HS-5 (cell line): ENCODE measurements around the gene EHD1.

Experiments
- DNase-seq: peaks from one replicate; pipeline ENCODE4 v3.0.0-alpha.2; 2012; ENCODE audit warnings: low read depth

The EHD1 gene

DNA sequence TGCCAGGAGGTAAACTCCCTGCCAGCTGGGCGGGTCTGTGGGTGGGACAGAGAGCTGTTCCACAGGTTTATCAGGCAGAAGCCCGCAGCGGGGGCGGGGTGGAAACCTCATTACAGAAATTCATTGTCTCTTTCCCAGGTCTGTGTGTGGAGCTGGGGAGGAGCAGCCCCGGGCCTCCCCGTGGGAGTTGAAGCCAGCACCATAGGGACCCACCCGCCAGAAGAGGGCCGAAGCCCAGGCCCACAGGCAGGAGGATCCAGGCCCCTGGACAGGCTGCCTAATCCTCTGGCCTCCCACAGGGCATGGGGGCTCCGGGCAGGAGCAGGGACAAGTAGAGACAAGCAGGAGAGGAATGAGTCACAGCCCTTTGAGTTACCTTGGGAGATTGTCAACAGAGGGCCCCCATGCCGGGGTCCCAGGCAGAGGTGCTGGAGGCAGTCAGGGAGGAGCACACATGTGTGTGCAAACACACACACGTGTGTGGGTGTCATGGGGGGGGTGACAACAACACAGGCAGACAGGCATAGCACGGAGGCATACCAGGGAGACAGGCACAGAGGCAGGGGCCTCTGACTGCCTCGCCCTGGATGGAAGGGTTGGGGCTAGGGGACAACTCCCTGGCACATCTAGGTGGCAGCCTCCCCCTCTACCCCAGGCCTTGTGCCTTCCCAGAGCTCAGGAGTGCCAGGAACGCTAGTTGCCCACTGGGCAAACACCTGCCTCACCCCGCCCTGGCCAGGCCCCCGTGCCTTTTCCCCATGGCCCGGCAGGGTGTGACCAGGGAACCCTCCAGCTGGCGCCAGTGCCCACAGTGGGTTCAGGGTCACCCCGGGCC is 35.4 kb downstream of the EHD1 start:
- no peak for DNase-seq

DNA sequence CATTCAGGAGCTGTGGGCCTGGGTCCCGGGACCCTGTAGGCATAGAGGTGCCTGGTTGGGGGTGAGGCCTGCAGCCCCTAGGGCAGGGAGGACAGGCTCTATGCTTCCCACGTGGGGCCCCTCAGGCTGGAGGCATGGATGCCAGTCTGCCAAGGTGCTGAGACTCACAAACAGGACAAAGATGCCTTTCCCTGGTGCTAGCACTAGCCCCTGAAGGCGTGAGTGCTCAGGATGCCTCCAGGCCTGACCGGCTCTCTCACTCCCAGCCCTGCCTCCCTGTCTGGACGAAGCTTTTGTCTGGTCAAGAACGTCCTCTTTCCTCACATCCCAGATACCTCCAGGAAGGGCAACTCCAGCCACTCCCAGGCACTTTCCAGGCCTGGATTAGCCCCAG is 36.1 kb downstream of the EHD1 start:
- no peak for DNase-seq

DNA sequence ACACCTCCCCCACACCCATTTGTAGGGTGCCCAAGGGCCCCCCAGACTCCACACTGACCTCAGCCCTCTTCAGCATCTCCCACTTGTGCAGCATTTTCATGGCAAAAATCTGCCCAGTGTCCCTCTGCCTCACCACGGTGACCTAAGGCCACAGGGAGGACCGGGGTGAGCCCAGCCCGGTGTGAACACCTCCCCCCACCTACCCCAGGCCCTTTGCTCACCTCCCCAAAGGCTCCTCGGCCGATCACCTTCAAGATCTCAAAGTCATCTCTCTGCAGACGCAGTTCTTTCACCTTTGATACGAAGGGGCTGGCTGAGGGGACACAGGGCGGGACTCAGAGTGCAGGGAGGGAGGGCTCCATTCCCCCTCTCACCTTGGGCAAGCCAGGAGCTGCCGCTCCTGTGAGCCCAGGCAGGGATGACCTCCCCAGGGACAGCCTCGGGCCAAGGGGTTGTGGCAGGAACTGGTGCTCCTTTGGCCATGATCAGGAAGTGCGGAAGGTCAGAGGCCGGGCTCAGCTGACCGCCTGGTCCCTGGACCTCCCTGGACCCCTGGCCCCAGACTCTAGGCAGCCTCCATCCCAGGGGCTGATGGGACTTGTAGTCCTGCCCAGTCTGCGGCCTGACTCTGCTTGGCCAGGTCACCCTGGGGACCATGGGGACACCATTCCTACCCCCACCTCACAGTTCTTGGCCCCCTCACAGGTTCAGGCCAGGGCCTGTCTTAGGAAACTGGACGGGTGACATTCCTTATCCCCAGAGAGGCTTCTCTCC is 36.6 kb downstream of the EHD1 start:
- no peak for DNase-seq

DNA sequence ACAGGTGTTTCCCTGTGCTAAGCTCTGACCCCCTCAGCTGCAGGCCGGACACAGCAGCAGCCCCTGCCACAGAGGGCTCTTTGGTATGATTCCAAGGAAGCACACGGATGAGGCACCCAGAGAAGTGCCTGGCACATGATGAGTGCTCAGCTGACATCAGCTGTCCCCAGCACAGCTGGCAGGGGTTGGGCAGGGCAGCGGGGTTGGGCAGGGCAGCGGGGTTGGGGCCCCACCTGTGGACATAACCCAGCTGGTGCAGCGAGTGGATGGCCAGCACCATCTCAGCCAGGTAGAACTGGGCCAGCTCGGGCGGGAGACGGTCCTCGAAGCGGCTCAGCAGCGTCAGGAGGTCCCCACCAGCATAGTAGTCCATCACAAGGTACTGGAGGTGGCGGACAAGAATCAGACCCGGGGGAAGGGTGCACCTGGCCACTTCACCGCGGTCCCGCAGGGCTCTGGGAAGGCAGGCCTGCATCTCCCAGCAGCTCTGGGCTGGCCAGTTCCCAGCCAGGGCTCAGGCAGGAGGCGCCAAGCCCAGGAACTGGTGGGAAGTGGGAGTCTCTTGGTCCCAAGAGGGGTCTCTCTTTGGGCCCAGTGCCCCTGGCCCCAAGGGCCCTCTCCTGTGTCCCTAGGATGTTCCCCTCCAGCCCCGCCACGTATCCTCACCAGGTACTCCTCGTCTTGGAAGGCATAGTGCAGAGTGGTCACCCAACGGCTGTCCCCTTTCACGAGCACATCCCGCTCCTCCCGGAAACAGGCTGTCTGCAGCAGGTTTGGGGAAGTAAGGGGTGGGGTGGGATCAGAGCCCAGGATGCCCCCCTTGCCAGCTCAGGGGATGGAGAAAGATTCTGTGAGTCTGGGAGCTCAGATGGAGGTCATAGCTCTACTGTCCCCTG is 38.3 kb downstream of the EHD1 start:
- DNase-seq: no peak

DNA sequence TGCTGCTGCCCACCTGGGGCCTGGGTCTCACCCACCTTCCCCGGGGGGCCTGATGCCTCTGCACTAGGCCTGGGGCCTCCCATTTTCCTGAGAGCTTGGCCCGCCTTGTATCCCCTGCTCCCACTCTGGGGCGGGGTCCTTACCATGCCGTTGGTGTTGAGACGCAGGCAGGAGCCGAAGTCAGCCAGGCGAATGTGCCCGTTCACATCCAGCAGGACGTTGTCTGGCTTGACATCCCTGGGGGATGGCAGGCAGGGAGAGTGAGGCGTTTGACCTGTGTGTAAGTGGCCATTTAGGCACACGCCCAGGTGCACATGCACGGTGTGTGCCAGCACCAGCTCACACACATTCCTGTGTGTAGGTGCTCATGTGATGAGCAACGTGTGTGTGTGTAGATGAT is 39.1 kb downstream of the EHD1 start:
- no peak for DNase-seq

DNA sequence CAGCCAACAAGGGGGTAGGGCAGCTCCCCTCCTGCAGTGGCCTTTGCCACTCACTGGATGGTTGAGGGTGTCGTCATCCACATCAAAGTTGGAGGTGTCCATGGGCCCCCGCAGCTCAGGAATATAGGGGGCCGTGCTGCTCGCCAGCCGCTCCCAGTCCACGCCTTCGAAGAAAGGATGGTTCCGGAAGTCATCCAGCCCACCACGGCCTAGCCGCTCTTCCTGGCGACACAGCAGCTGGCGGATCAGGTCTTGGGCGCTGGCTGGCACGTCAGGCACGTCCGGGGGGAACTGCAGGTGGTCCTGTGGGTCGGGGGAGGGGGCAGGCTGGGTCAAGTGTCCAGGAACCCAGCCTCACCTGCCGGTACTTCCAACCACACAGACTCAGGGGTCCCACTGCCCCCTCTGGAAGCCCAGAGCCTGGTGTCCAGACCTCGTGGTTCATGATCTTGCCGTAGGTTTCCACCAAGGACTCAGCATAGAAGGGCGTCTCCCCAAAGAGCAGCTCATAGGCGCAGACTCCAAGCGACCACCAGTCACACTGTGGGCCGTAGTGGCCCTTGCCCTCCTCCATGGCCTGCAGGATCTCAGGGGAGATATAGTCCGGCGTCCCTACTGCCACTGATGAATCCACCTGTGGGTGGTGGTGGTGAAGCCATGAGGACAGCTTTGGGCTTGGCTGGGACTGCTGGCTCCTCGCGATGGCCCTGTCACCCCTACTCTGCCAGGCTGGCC is 39.7 kb downstream of the EHD1 start:
- DNase-seq: no peak

DNA sequence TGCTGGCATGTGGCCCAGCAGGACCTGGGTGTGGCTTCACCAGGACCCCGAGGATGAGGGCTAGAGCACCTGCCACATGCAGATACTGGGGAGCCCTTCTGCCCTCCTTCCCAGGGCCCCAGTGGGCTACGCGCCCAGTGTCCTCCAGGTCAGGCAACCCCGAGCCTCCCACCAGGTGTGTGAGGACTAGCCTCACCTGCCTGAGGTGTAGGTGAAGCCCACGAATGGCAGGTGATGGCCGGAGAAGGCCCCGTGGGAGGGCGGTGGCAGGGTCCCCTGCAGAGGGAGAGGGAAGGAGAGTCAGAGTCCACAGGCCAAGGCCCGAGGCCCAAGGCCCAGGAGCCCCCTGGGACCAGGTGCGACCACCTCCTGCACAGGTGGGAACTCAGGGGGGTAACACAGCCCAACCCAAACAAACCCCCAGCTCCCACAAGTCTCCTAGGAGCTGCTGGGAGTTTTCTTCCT is 40.5 kb downstream of the EHD1 start:
- DNase-seq: no peak

DNA sequence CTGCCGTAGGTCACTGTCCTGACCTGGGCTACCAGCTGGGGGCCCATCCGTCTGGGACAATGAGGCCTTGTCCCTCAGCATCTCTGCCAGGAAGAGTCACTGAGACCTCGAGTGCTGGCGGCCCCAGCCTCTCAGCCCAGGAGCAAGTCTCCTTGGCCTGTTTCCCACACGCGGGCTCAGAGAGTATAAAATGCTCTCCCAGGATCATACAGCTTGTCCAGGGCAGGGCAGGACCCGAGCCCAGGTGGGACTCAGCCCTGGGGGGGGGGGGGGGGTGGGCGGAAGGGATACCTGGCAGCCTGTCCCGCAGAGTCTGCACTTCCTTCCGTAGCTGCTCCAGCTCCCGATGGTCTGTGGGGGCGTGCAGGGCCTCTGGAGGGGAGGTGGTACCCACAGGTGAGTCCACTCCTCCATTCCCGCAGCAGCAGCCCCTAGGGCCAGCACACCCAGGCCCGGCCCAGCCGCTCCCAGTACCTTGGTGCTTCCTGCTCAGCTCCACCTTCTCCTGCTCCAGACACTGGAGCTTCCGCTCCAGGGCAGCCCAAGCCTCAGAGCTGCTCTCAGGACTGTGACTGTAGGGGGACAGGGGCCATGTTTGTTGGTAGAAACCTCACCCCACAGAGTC is 41.9 kb downstream of the EHD1 start:
- DNase-seq: no peak

DNA sequence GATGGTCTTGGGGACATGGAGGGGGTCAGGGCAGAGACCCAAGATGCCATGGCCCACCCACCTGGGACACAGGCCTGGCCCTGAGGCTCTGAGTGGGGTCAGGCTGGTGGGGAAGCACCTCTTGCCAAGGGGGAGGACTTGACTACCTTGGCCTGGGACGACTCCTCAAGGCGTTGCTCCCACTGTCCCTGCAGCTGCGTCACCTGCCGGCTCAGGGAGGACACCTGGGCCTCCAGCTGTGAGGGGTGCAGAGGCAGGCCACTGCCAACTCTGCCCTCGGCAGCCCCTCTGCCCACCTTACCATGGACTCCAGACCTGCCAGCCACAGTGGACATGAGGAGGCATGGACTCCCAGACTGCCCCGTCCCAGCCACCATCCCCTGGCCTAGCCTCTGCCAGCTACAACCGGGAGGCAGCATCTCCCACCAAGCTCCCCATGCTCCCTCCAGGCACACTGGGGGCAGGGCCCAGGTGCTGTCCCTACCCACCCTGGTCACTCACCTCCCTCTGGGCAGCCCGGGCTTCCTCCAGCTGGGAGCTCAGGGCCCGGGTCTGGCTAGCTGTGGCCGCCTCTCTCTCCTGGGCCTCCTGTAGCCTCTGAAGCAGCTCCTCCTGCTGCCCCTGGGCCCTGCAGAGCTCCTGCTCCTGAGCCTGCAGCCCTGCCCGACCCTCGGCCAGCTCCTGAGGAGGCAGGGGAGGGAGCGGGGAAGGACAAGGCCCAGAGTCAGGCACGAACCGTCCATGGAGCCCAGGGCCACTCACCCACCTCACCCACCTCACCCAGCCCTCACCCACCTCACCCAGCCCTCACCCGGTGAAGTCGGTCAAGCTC is 42.6 kb downstream of the EHD1 start:
- no peak for DNase-seq

DNA sequence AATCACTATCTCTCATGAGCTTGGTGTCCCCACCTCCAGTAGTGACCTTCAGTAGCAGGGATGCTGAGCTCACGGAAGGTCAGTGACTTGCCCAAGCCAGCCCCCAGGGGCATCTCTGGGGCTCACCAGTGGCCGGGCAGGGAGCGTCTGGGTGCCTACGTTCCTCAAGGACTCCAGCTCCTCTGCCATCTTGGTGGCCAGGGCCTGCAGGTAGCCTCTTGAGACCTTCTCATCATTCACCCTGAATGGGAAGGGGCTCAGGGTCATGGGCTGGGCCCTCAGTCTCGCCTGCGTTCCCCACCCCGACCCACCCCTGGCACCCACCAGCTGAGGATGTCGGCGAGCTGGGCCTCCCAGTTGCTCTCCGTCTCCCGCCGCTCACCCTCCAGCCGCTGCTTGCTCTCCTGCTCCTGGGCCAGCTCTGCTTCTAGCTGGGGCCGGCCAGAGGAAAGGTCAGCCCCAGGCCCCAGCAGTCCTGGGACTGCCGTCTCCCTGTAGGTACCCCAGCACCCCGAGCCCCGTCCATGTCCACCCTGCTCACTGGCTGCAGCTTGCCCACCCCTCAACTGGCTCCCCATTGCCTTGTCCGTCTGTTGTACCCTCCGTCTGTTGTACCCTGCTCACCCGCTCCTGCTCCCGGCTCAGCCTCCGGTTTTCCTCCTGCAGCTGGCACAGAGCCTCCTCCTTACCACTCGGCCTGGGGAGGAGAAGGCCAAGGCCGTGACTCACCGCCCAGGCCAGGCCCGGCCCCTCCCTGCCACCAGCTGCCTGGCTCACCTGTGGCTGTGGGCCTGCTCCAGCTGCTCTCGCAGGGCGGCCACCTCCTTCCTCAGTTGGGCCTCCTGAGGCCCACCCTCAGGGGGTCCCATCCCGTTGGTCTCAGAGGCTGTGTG is 43.5 kb downstream of the EHD1 start:
- peak; percentile 23 for DNase-seq

DNA sequence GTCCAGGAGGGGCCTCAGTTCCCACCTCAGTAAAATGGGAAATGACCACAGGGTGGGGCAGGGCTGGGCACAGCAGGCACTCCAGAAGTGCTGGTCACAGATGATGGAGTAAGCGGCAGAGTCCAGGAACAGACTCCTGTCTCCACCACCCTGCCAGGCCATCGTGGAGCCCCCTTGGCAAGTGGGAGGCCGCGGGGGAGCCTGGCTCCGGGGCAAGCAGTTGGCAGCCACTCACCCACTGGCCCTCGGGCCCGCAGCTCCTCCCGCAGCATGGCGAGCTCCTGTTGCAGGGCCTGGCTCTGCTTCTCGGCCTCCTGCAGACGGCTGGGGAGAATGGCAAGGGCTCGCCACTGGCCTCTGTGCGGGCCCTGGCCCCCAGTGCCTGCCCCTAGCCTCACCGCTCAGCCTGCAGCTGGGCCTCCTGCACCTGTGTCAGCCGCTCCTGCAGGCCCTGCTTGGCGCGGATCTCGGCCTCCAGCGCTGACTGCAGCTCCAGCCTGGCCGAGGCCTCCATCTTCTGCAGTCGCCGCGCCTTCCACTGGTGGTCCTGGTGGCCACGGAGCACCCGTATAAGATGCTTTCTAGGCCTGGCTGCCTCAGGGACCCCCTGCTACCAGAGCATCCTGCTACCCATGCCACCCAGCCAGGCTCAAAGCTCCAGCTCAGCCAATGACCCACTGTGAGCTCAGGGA is 44.2 kb downstream of the EHD1 start:
- DNase-seq: no peak

DNA sequence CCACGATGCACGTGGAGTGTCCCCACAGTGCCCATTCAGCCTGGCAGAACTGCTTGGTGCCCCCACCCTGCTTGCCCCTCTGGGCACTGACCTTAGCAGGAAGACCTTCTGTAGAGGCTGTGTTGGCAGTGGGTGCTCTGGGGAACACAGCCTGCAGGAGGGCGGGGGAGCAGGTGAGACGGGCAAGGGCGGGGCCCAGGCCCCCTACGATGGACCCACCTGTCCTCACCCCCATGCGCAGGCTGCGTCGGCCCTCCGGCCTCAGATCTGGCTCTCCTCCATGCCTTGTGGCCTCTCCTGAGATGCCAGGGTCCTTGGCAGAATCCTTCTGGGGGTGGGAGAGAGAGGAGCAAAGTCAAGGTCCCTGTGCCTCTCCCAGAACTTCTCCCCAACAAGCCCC is 44.9 kb downstream of the EHD1 start:
- no peak for DNase-seq

DNA sequence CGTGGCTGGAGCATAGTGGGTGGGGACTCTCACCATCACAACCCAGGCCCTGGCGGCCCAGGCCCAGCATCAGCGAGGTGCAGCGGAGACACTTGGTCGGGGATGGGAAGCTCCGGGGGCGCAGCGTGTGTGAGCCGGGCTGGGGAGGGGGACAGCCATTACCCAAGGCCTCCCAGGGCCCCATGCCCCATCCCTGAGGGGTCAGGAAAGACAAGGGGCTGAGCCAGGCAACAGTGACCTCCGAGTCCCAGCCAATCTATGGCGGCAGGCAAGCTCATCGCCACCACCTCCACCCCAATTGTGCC is 45.3 kb downstream of the EHD1 start:
- no peak for DNase-seq

DNA sequence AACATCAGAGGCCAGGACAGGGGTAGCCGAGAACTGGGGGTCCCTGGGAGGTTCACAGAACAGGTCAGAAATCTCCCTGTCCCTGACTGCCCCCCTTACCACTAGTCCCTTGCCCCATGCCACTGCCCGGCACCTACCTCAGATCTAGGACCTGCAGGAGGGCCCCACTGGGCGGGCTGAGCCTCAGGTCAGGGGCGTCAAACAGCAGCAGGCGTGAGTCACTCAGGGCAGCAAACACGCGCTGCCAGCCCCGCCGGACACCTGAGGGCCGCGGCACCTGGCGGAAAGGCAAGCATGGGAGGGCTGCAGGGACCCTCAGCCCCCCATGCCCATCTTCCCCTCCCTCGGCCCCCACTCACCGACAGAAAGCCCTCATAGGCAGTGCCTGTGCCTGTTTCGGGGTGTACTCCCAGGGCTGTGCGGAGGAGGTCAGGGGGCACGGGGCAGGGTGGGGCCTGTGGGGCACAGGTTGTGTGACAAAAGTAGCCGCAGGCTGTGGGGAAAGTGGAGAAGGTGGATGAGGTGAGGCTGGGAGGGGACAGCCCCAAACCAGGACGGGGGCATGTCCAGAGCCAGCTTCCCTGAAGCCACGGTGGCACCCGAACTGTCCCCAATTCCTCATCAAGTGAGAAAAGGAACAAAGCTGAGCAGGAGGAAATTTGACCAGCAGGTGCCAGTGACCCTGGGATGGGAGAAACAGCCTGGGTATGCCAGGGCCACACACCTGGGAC is 45.8 kb downstream of the EHD1 start:
- DNase-seq: no peak

DNA sequence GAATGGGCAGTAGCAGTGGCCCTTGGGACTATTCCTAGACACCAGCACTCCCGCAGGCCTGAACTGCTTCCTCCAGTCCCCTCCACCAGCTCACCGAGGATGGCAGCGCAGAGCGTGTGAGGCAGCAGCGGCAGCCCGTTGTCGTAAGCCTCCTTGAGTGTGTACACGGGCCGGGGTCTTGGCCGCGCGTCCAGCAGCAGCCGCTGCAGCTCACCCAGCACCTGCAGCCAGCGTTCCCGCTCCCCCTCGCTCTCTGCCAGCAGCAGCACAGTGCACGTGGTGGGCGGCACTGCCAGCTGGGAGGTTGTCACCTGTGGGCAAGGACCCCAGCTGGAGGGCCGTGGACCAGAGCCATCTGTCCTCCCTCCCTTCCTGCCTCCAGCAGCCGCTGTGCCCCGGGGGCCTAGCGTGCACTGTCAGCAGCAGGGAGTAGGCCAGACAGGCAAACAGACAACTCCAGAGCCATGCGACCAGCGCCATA is 47.0 kb downstream of the EHD1 start:
- DNase-seq: no peak

DNA sequence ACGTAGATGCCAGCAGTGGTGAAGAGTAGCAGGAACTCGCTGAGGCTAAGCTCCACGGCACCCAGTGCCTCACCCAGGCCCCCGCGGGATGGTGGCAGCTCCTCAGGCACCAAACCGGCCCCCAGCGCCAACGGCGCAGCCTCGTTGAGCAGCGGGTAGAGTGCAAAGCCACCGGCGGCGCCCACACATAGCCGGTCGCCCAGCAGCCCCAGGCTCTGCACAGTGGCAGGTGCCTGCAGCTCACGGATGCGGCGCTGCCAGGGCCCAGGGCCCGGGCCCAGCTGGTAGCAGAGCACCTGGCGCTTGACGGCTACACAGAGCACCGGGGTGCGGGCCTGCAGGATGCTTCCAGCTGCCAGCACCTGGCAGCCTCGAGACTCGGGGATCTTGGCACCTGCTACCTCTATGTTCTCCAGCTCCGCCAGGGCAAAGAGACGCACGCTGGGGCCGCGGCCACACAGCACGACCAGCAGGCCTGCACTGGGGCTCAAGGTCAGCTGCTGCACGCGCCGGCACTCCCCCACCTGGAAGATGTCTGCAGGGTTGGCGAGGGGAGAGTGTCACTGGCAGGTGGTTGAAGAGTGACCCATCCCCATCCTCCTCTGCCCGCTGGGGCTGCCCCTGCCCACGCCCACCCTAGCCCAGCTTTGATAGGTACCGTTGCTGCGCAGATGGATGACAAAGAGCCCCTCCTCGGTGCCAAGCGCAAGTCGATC is 48.7 kb downstream of the EHD1 start:
- DNase-seq: no peak

DNA sequence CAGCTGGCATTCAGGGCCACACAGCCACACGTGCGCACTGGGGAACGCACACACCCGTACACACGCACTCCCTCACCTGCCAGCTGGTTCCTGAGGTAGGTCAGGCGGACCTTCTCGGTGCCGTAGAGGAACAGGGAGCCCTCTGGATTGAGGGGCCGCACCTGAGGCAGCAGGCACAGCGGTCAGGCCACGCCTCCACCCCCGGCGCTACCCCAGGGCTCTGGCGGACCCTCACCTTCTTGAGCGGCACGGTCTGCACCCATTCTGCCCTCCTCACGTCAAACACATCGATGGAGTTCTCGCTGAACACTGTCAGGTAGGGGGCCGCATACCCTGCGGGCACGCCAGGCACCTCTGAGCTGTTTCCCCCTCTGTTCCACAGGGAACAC is 51.0 kb downstream of the EHD1 start:
- no peak for DNase-seq
